A549 (cell line): ENCODE results near the gene AIP.

Source experiments
- BHLHE40 ChIP-seq: IDR thresholded peaks from 2 replicates; pipeline ENCODE4 v1.6.1; 2012; ENCODE audit warnings: low read depth, low read length, inconsistent platforms
- CTCF ChIP-seq: fragments of >200 bp; sonication (Bioruptor Twin); formaldehyde crosslinking; IDR thresholded peaks from 3 replicates; pipeline ENCODE4 v1.5.1; 2016
- ELK1 ChIP-seq: fragments of 150-350 bp; IDR thresholded peaks from 2 replicates; pipeline ENCODE4 v1.6.1; 2014; ENCODE audit warnings: low read depth, mild to moderate bottlenecking, low read length
- EP300 ChIP-seq, 2 experiments: fragments of >200 bp; sonication (Bioruptor Twin); formaldehyde crosslinking; IDR thresholded peaks; 2 replicates in 1 of 2; 3 replicates in 1 of 2; pipeline ENCODE4 v1.6.1; 2016 to 2017
- ESRRA ChIP-seq: fragments of 150-350 bp; IDR thresholded peaks from 2 replicates; pipeline ENCODE4 v1.6.1; 2014; ENCODE audit warnings: mild to moderate bottlenecking, low read length, borderline replicate concordance
- KDM5A ChIP-seq: fragments of 200-600 bp; sonication (generic); IDR thresholded peaks from 2 replicates; pipeline ENCODE4 v1.6.1; 2016; ENCODE audit warnings: antibody characterized with exemption, mild to moderate bottlenecking
- MAFK ChIP-seq: fragments of 450-650 bp; IDR thresholded peaks from 2 replicates; pipeline ENCODE4 v1.6.1; 2014; ENCODE audit not compliant: partially characterized antibody
- MYC ChIP-seq: IDR thresholded peaks from 2 replicates; pipeline ENCODE4 v1.6.1; 2012; ENCODE audit warnings: mild to moderate bottlenecking, inconsistent platforms, low read length, improper control_type of control experiment, borderline replicate concordance
- POLR2A ChIP-seq: IDR thresholded peaks from 2 replicates; pipeline ENCODE4 v1.6.1; 2012; ENCODE audit warnings: mild to moderate bottlenecking, low read length
- RFX5 ChIP-seq: fragments of 450-650 bp; IDR thresholded peaks from 2 replicates; pipeline ENCODE4 v1.7.1; 2014; ENCODE audit warnings: antibody characterized with exemption, mild to moderate bottlenecking, moderate library complexity
- RNF2 ChIP-seq: fragments of 200-600 bp; sonication (generic); IDR thresholded peaks from 2 replicates; pipeline ENCODE4 v1.6.1; 2016; ENCODE audit warnings: low read depth, mild to moderate bottlenecking, antibody characterized with exemption, moderate library complexity, borderline replicate concordance
- SMC3 ChIP-seq: fragments of >200 bp; sonication (Bioruptor Twin); formaldehyde crosslinking; IDR thresholded peaks from 3 replicates; pipeline ENCODE4 v1.6.1; 2018; ENCODE audit warnings: inconsistent platforms
- SREBF2 ChIP-seq: fragments of 450-650 bp; IDR thresholded peaks from 2 replicates; pipeline ENCODE4 v1.6.1; 2014; ENCODE audit warnings: mild to moderate bottlenecking, moderate library complexity
- ZFP36 ChIP-seq: fragments of 450-650 bp; IDR thresholded peaks from 2 replicates; pipeline ENCODE4 v1.6.1; 2014; ENCODE audit warnings: borderline replicate concordance; ENCODE audit not compliant: partially characterized antibody

GRCh38 chr11:67445515-67445914 lies 37.3 kb upstream of the AIP start:
- TF ChIP-seq ZFP36 (no peak), CTCF (no peak), EP300 (IDR thresholded peaks at IDR 0.05) (no peak), SMC3 (no peak), SREBF2 (no peak), ELK1 (no peak), ESRRA (no peak), MAFK (no peak), KDM5A (no peak), MYC (no peak), RFX5 (no peak), POLR2A (no peak), BHLHE40 (no peak), RNF2 (no peak)
